Fibroblast of upper back skin (primary cell): ENCODE measurements around the gene ATP5F1C.

Experiments used
- DNase-seq: peaks from one replicate; pipeline ENCODE4 v3.0.0-alpha.2; 2013

ATP5F1C gene

DNA sequence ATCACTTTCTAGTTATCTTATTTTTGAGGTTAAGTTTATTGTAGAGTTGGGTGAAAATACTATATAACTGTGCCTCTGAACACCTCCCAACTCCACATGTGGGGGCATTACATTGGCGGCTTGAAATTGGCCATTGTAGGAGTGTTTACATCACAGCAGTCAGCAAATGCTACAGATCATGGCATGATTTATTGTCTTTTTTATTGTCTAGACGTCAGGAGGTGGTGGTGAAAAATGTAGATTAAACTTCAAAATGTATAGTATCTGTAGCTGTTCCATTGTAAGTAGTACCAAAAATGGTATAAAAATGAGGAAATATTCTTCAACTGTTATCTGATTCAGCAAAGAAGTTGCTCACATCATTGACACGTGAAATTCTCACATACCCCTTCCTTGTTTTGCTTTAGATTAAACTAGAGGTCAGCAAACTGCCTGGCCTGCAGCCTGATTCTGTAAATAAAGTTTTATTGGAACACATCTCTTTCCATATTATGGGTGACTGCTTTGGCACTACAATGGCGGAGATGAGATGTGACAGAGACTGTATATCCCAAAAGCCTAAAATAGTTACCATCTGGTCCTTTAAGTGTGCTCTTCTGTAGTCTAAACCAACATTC lies 65.4 kb downstream of the ATP5F1C start:
- no peak for DNase-seq

DNA sequence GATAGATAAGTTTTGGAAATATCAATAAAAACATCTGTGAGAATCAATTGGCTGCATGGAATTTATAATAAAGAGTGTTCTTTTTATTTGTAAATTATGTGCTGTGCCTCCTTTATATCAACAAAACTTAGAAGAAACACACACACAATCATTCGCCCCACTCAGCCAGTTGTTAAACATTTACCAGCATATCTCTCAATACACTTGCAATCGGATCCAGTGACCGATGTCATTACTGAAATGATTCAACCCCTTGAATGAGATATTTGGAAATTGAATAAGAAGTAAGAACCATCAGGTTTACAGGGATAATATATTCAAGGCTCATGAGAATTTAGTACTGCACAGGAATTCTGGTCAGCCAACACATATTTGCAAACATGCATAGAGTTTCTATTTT lies 65.9 kb downstream of the ATP5F1C start:
- no peak for DNase-seq

DNA sequence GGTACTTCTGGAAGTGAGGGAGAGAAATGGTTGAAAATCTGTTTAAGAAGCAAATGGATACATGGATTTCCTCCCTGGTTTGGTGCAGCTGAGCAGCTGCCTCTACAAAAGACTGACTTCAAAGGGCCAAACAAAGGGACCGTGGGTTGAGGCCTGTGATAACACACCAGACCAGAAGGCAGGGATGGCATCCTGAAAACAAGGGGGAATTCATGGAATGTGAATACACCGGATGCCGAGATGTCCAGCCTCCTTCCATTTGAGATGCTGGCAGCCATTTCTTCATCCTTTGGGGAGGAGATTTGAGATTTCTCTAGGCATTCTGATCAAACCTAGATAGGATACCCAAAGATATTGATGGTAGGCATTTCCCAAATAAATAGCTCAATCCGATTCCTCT lies 67.2 kb downstream of the ATP5F1C start:
- DNase-seq = no peak

DNA sequence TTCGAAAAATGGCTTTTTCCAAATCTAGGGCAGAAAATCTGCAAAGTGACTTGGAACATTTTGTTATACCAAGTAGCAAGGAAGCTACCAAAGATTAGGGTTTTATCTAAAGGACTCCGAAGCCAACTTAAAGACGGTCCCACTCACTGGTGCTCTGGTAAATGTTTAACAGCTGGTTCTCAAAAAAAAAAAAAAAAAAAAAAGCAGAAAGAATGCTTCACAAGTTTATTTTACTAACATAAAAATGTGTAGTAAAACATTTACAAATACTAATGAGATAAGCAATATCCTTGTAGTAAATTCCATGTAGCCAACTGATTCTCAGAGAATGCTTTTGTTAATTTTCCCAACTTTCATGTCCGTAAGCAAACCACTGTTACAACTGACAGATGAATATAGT lies 68.7 kb downstream of the ATP5F1C start:
- no peak for DNase-seq

DNA sequence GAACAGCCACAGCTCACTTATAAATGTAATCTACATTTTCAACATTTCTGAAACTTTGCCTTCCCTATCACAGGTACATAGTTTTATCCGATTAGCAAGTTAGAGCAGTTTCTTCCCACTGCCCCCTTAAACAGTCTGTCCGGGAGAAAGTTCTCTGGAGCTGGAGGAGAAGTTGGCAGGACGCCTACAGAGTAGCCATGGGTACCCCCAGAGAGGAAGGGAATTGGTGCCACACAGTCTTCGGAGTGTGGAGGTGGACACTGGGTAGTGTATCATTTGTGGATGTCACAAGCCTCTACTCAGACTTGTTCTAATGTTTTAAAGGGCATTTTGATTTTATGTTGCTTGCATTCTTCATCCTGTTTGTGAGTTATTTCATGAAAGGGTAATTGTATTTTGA lies 69.3 kb downstream of the ATP5F1C start:
- DNase-seq = no peak
